ENCODE data around the gene TRIM29. TPM values are rescaled to one million over a fixed set of nuclear protein-coding genes. Genes with fewer than 3 reads are reported as not detected.

Gene TRIM29
- total and polyA plus RNA-seq, 2 of the 4 experiments (the other 2 are of a cell fraction), result not detected

GRCh38 chr11:120124355-120124754 is 13.6 kb downstream of the TRIM29 start:
- no peak overlapping the region for H3K9ac ChIP-seq (ENCODE audit: low read depth, low read length)
- peaks cover 31% of the 10 kb centered on the region; the same call in 1 of the 2 replicates for H3K27me3 ChIP-seq (ENCODE audit: control insufficient read depth, insufficient read depth, low read length)
- H3K79me1 ChIP-seq (ENCODE audit: low read depth in 1 of 2, low read length in 2 of 2), result no peaks in the 10 kb centered on the region
- ATAC-seq (ENCODE audit: low read depth), result no peak
- no peaks in the 10 kb centered on the region for H3K4me1 ChIP-seq (ENCODE audit: control insufficient read depth, insufficient read depth, low read length)
- no peak overlapping the region for H2BK120ac ChIP-seq (ENCODE audit: low read depth, low read length)
- no peak overlapping the region for H2BK20ac ChIP-seq (ENCODE audit: low read depth, low read length)
- no peak overlapping the region for H4K8ac ChIP-seq (ENCODE audit: low read depth in 2 of 2, low read length in 2 of 2)
- ChIA-PET CTCF (interaction anchor here (0.6 kb wide), 1 partner anchor 1714 kb away, joined by 5 read pairs; no protein-coding TSS in a partner anchor), POLR2A (ENCODE audit: unreplicated experiment) (no interaction called here)
- no peak overlapping the region for H3K18ac ChIP-seq (ENCODE audit: low read depth, low read length)
- no peak overlapping the region for H3K4ac ChIP-seq (ENCODE audit: low read depth, low read length)
- H2AK5ac ChIP-seq (ENCODE audit: low read depth, low read length), result no peak overlapping the region
- H4K20me1 ChIP-seq (ENCODE audit: insufficient read depth, low read length), result no peaks in the 10 kb centered on the region; the same call in 1 of the 2 replicates
- no peaks in the 10 kb centered on the region for H3K9me1 ChIP-seq (ENCODE audit: insufficient read depth, low read length)
- H3K23ac ChIP-seq (ENCODE audit: low read depth, low read length), result no peak overlapping the region
- intact Hi-C loops (cut with micrococcal nuclease), result no loop called here
- no peak overlapping the region for H2BK15ac ChIP-seq (ENCODE audit: low read depth, low read length)
- H3K56ac ChIP-seq (ENCODE audit: extremely low read depth, insufficient read depth, low read length), result no peak overlapping the region
- in situ Hi-C loops (cut with MboI; ENCODE audit: low sequenced_read_pairs), result loop anchor here (25.0 kb wide), 1 partner anchor 762 kb away; no protein-coding TSS in a partner anchor
- no peak overlapping the region for H2BK5ac ChIP-seq (ENCODE audit: low read depth, low read length, poor library complexity, severe bottlenecking)
- H2AFZ ChIP-seq (replicated peaks; ENCODE audit: low read length, poor library complexity), result no peak overlapping the region
- no peak overlapping the region for H3K27ac ChIP-seq (ENCODE audit: insufficient read depth, low read length)
- no peak overlapping the region for H3K4me2 ChIP-seq (ENCODE audit: low read depth, low read length)
- dilution Hi-C loops (cut with HindIII; ENCODE audit: low sequenced_read_pairs, unreplicated experiment), result no loop called here
- TF ChIP-seq MAZ (IDR thresholded peaks at IDR 0.05; ENCODE audit: borderline replicate concordance, low read depth, low read length) (no peak), CTCF (conservative IDR thresholded peaks at IDR 0.05; ENCODE audit: low read depth, low read length) (no peak), SMC3 (IDR thresholded peaks at IDR 0.05; ENCODE audit: low read depth, low read length) (no peak), MAFK (IDR thresholded peaks at IDR 0.05; ENCODE audit: low read depth, low read length) (no peak), RFX5 (IDR thresholded peaks at IDR 0.05; ENCODE audit: low read depth, low read length) (no peak)
- H4K91ac ChIP-seq (ENCODE audit: insufficient read depth, low read depth, low read length), result no peak overlapping the region
- WGBS, 2 experiments (ENCODE audit: extremely low coverage in 2 of 2, insufficient read length in 1 of 2), result 88% methylated on average over 5 of the region's 14 CpGs; no CpG with 5 or more reads in 1 of the 2 experiments
- H3K36me3 ChIP-seq (ENCODE audit: control insufficient read depth, insufficient read depth, low read length), result no peaks in the 10 kb centered on the region
- no peak overlapping the region for H3K4me3 ChIP-seq (ENCODE audit: insufficient read depth, low read depth, low read length)
- BruUV-seq (replicated peaks), result no TSS peak
- DNase-seq, result no peak
- H2AK9ac ChIP-seq (replicated peaks; ENCODE audit: low read depth, low read length, poor library complexity), result no peak overlapping the region
- no peak overlapping the region for H3K14ac ChIP-seq (replicated peaks; ENCODE audit: low read depth, low read length)
- H3K9me3 ChIP-seq (ENCODE audit: control insufficient read depth, insufficient read depth, low read length), result no peaks in the 10 kb centered on the region
- H4K5ac ChIP-seq (ENCODE audit: low read depth, low read length), result no peak overlapping the region

Measured in IMR-90 (cell line).